Tibial nerve (tissue), 3 donors: ENCODE data around the gene CUL1.

ENCODE experiments used
- POLR2A ChIP-seq, 2 donors: fragments of 450-650 bp; IDR thresholded peaks; one replicate each; pipeline ENCODE4 v1.6.1; 2017; ENCODE audit warnings: antibody characterized with exemption in 2 of 2, mild to moderate bottlenecking in 2 of 2, moderate library complexity in 2 of 2
- TF ChIP-seq, protein P1 (sequence below), 5 experiments: fragments of 200-600 bp in 3 of 5; fragments of 450-650 bp in 2 of 5; sonication (generic) in 3 of 5; IDR thresholded peaks; one replicate each; pipeline ENCODE4 v1.5.1; 2016 to 2019; ENCODE audit warnings: antibody characterized with exemption in 5 of 5, mild to moderate bottlenecking in 3 of 5, moderate library complexity in 2 of 5

DNA sequence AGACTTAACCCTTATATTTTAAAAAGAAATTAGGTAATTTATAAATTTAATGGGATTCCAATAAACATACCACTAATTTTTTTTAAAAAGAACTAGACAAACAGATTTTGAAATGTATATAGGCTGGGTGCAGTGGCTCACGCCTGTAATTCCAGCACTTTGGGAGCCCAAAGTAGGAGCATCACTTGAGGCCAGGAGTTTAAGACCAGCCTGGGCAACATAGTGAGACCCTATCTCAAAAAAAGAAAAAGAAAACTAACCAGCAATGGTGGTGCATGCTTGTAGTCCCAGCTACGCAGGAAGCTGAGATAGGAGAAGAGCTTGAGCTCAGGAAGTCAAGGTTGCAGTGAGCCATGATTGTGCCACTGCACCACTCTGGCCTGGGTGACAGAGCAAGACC, 122.7 kb downstream of the CUL1 start:
- TF ChIP-seq, protein P1, sequence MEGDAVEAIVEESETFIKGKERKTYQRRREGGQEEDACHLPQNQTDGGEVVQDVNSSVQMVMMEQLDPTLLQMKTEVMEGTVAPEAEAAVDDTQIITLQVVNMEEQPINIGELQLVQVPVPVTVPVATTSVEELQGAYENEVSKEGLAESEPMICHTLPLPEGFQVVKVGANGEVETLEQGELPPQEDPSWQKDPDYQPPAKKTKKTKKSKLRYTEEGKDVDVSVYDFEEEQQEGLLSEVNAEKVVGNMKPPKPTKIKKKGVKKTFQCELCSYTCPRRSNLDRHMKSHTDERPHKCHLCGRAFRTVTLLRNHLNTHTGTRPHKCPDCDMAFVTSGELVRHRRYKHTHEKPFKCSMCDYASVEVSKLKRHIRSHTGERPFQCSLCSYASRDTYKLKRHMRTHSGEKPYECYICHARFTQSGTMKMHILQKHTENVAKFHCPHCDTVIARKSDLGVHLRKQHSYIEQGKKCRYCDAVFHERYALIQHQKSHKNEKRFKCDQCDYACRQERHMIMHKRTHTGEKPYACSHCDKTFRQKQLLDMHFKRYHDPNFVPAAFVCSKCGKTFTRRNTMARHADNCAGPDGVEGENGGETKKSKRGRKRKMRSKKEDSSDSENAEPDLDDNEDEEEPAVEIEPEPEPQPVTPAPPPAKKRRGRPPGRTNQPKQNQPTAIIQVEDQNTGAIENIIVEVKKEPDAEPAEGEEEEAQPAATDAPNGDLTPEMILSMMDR (IDR thresholded peaks at IDR 0.05), result no peak
- no peak for TF ChIP-seq POLR2A (IDR thresholded peaks at IDR 0.05)
